H4 (cell line): ENCODE results near the gene MT1F. TPM values are rescaled to one million over a fixed set of nuclear protein-coding genes. Genes with fewer than 3 reads are reported as not detected.
"Not testable (repeated sequence)": the region's sequence is repeated elsewhere in the genome, so short reads cannot be mapped to it uniquely, and the experiment has no call there.

Experiments
- DNase-seq: peaks from one replicate; pipeline ENCODE4 v3.0.0-alpha.2; 2015; ENCODE audit warnings: low spot score
- total RNA-seq: library from RNA; depleted of rRNA; stranded (reverse); fragments of >200 nt; shearing (Covaris generic); gene quantifications from 2 replicates; pipeline ENCODE4 v1.2.3, GENCODE V29; 2014

Gene MT1F
- total RNA-seq, 1 experiment from 2014 or later, result 0.14 TPM

- no peak for DNase-seq
Observed at GRCh38 chr16:56645311-56645710, 12.4 kb upstream of the MT1F start.

DNA sequence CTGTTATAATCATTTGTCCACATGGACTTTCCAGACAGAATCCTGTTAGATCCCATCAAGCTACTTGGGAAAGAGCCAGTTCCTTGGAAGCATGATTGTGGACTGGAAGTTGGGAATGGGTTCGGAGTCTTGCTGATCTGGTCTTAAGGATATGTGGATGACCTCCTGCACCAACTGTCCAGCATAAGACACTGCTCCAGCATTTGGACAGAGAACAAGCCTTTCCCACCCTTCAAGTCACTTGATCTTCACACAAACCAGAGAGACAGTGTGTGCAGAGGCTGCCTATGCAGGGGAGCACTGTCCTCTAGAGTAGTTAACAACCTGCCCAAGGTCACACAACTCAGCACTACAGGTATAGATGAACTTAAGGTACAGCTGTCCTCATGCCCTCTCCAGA lies 11.9 kb upstream of the MT1F start:
- no peak for DNase-seq

GRCh38 chr16:56647641-56648431 lies 9.9 kb upstream of the MT1F start:
- DNase-seq, result no peak

DNA sequence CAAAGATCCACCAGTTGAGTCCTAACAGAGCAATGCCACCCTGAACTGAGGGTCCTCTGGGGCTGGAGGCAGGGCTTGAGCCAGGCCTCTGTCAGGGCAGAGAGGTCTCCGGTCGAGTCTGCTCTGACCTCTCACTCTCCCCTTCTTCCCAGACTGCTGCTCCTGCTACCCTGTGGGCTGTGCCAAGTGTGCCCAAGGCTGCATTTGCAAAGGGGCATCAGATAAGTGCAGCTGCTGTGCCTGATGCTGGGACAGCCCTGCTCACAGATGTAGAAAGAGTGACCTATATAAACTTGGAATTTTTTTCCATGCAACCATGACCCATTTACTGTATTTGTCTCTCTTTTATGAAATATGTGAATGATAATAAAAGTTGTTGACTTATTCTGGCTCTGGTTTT lies 8.5 kb upstream of the MT1F start:
- no peak for DNase-seq

DNA sequence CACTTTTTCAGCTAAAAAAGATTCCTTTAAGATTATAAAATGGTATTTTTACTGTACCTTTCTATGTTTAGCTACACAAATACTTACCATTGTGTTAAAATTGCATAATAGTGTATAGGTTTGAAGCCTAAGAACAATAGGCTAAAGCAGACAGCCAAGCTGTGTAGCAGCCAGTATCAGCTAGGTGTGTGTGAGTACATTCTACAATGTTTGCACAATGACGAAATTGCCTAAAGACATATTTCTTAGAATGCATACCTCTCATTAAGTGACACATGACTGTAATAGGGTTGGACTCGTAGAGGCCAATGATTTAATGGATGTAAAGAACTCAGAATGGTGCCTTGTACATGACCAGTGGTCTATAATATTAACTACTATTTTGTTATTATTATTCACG lies 7.9 kb upstream of the MT1F start:
- DNase-seq, result no peak

DNA sequence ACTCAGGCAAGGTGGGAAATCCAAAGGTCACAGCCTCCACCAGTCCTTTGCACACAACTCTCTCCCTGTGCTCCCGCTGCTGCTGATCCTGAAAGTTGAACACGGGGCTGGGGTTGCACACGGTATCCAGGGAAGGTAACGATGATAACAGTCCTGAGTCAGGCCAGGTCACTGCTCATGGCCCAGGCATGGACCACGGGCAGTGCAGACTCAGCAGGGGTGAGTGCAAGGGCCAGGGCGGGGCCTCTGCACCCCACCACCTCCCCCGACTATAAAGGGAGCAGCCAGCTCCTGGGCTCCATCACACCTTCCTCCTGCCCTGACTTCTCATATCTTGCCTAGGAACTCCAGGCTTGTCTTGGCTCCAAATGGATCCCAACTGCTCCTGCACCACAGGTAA lies 6.2 kb upstream of the MT1F start, which contains the start of gene MT1B:
TSS of gene MT1B (plus strand) at position 301 of the 400 bp plus-strand sequence. CDS start at position 369, 68 bp downstream.
- DNase-seq, result no peak

- no peak for DNase-seq
Observed at GRCh38 chr16:56652600-56652999, 5.2 kb upstream of the MT1F start.

DNA sequence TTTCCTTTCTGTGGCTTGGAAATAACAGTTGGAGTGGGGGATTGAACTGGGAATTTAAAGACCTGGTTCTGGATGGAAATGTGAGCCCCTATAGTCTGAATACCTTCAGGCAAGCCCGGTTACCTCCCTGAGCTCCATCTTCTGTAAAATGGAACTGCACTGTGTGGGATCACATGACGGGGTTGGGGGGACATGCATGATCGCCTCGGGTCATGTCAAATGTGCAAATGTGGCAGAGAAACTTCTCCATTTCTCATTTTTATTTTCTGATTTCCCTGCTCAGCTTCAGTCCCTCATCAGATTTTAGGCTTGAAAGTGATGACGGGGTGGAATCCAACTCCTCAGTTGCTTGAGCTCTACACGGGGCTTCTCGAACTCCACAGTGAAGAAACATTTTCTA lies 4.5 kb upstream of the MT1F start:
- no peak for DNase-seq

DNA sequence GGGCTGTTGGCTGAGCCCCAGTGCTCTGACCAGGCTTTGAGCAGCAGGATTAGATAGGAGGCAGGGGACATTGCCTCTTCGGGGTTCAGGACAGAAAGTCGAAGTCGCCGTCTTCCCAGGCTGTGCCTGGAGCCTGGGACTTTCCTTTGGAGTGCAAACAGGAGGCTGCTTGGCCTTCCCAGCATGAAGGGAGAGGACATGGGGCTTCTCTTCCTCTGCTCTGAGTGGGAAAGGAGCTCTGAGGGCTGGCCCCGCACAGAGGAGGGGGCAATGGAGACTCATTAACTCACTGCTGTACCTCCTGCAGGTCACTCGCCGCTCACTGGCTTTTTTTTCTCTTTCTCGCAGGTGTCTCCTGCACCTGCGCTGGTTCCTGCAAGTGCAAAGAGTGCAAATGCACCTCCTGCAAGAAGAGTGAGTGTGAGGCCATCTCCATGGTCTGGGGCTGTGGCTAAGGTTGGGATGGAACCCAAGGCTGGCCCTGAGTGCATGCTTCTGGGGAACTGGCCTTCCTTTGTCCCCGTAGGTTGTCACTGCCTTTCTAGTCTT lies 642 bp downstream of the MT1F start:
- no peak for DNase-seq

- DNase-seq, result no peak
Observed at GRCh38 chr16:56662357-56663354, 4.9 kb downstream of the MT1F start.

- DNase-seq, result no peak
Observed at GRCh38 chr16:56664506-56664905, 6.7 kb downstream of the MT1F start.

DNA sequence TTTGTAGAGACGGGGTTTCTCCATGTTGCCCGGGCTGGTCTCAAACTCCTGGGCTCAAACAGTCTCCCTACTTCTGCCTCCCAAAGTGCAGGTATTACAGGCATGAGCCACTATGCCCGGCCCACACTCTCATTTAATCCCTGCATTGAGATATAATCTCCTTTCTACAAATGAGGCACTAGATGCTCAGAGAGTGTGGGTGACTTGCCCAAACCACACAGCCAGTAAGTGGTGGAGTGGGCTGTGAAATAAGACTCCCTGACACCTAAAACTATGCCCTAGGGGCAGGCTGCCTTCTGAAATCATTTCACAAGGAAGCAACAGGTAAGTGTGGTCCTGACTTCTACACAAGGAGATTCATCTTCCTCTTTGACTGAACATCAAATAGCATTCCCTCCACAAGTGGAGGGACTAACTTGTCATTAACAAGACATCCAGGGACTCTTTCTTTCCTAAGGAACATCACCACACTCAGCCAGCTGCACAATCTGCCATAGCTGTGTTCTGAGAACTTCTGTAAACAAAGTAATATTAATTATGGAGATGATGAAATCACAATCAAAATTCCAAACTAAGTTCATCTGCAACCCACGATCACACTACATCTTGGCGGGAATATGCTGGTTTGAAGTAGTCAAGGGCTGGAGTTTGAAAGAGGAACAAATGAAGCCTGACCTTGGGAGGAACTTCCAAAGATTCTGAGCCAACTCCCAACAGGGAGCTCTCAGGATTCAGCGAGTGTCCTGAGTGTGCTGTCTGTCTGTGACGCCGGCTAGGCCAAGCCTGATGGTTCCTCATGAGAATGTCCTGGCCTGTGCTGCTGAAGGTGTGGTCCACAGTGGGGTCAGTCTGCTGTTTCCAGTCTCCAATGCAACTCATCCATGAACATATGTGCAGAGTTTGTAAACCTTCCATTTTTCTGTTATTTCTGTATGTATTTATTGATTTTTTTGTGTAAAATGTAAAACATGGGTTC lies 7.8 kb downstream of the MT1F start:
- not testable (repeated sequence) for DNase-seq

GRCh38 chr16:56667581-56668571 lies 10.1 kb downstream of the MT1F start, which contains the start of gene MT1G:
MT1G (minus strand) TSS chr16:56668065; CDS start chr16:56667993, 72 bp downstream.
- no peak for DNase-seq

DNA sequence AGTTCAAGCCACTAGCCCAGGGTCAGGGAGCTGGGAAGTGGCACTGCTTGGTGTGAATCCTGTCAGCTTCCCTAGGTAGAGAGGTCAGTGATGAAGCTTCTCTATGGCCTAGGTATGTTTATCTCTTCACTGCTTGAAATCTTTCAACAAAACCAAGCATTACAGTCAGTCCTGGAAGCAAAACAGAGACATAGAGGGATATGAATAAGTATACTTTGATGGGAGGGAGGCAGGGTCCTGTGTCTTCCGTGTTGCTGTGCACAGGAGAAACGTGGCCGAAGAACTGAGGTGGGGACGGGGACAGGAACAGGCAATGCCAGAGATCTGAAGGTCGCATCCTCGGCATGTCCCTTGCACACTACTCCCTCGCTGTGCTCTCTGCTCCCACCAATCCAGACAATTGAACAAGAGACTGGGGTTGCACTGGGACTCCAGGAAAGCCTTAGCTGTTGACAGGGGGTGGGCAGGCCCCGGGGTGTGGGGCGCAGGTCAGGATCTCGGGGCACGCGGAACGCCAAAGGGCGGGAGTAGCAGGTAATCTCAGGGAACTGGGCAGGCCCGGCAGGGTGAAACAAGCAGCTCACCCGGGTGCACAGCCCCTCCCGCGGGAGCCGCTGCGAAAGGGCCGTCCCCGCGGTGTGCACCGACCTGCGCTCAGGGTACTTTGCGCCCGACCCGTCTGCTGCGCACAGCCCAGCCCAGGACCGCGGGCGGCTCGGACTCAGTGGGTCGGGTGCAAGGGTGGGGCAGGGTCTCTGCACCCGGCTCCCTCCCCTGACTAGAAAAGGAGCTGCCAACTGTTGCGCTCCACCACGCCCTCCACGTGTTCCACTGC lies 11.5 kb downstream of the MT1F start, which contains the start of gene MT1H:
TSS of gene MT1H (plus strand) at position 810 of the 835 bp plus-strand sequence. CDS start 71 bp downstream, outside the sequence.
- no peak for DNase-seq

DNA sequence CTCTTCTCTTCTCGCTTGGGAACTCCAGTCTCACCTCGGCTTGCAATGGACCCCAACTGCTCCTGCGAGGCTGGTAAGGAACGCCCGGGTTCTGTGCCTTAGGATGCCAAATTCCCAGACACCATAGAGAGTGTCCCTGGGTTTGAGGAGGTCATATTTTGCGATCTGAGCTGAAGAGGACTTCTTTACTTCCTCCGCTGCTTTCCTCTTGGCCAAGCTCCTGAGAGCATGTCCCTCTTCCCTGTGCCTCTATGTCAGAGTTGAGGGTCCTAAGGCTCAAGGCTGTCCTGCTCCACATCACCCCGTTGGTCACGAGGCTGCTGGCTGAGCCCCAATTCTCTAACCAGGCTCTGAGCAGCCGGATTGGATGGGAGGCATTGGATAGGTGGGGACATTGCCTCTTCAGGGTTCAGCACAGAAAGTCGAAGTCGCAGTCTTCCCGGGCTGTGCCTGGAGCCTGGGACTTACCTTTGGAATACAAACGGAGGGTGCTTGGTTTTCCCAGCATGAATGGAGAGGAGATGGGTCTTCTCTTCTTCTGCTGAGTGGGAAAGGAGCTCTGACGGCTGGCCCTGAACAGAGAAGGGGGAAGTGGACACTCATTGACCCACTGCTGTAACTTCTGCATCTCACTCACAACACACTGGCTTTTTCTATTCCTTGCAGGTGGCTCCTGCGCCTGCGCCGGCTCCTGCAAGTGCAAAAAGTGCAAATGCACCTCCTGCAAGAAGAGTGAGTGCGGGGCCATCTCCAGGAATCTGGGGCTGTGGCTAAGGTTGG lies 12.3 kb downstream of the MT1F start:
- DNase-seq, result no peak

DNA sequence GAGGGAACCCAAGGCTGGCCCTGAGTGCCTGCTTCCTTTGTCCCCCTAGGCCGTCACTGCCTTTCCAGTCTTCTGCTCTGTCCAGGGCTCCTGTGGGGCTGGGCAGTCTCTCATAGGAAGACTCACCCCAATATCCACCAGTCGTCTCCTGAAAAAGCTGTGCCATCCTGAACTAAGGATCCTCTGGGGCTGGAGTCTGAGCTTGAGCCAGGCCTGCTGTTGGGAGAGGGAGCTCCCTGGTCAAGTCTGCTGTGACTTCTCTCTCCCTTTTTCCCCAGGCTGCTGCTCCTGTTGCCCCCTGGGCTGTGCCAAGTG lies 12.8 kb downstream of the MT1F start:
- no peak for DNase-seq

GRCh38 chr16:56671691-56672090 lies 13.9 kb downstream of the MT1F start:
- not testable (repeated sequence) for DNase-seq

GRCh38 chr16:56672171-56672570 lies 14.4 kb downstream of the MT1F start:
- DNase-seq, result not testable (repeated sequence)
